Esophagus muscularis mucosa (tissue), 4 donors: ENCODE data around the gene RNGTT.

Source experiments
- CTCF ChIP-seq, 3 experiments: fragments of 200-600 bp in 2 of 3; fragments of 450-650 bp in 1 of 3; sonication (generic) in 2 of 3; IDR thresholded peaks; one replicate each; pipeline ENCODE4 v1.5.1; 2017 to 2019; ENCODE audit warnings: antibody characterized with exemption in 3 of 3, mild to moderate bottlenecking in 2 of 3, moderate library complexity in 1 of 3
- EP300 ChIP-seq: sonication (generic); formaldehyde crosslinking; IDR thresholded peaks from one replicate; pipeline ENCODE4 v1.6.1; 2017; ENCODE audit warnings: antibody characterized with exemption
- POLR2A ChIP-seq: fragments of 450-650 bp; IDR thresholded peaks from one replicate; pipeline ENCODE4 v1.6.1; 2017; ENCODE audit warnings: antibody characterized with exemption, moderate library complexity, mild to moderate bottlenecking, low read depth
- POLR2AphosphoS5 ChIP-seq, 2 donors: sonication (generic); formaldehyde crosslinking; IDR thresholded peaks; one replicate each; pipeline ENCODE4 v1.6.1; 2017; ENCODE audit warnings: antibody characterized with exemption in 2 of 2

DNA sequence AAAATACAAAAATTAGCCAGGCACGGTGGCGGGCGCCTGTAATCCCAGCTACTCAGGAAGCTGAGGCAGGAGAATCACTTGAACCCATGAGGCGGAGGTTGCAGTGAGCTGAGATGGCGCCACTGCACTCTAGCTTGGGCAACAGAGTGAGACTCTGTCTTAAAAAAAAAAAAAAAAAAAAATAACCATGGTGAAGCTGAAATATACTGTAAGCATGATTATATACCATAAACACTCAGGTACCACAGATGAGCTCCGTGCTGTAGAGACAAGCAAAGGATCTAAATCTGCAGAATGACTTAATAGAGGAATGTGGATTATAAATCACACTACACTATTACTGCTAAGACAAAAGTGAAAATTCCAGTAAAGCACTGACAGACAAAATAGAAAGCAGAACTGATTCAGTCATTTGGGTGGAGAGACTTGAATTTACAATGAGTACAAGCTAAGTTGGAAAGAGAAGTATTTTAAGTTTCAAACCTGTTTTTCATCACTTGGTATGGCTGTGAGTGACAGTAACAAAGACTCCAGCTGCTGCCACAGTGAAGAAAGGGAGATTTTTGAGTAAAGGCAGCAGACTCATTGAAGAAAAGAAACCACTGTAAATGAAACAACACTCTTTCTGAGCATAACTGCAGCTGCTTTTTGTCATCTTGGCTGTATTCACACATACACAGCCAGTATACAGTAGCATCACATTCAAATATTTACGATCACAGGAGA is 322.1 kb downstream of the RNGTT start:
- no peak for TF ChIP-seq CTCF (IDR thresholded peaks at IDR 0.05)
- no peak for TF ChIP-seq POLR2A
- TF ChIP-seq POLR2AphosphoS5 (IDR thresholded peaks at IDR 0.05): no peak
- no peak for TF ChIP-seq EP300
